ENCODE measurements around the gene ASAH2B. TPM values are rescaled to one million over a fixed set of nuclear protein-coding genes. Genes with fewer than 3 reads are reported as not detected.

Gene ASAH2B
- total RNA-seq, 2 experiments from 2014 or later = 1.4 to 1.6 TPM

DNA sequence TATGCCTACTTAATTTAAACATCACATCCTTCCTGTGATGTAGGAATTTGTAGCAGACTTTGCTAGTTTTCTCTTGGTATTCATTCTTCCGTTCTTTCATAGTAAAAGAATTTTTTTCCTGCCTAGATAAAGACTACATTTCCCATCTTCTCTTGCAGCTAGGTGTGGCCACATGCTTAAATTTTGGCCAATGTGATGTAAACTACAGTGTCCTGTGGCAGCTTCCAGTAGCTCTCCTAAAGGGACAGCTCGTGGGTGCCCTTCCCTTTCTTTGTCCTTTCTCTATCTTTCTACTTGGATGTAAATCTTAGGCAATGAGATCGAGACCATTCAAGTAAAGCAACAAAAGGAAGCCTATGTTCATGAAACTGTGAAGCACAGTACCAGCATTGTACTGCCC lies 58.6 kb downstream of the ASAH2B start:
- Histone ChIP-seq H3K27ac (ENCODE audit: low read depth in 1 of 2, low read length in 2 of 2) (no peak overlapping the region), H3K4me3 (ENCODE audit: low read length) (no peak overlapping the region), H3K27me3 (ENCODE audit: control insufficient read depth in 1 of 2, insufficient read depth in 2 of 2, low read length in 2 of 2) (peaks cover 2 to 8% of the 10 kb centered on the region in 2 experiments), H3K36me3 (ENCODE audit: insufficient read depth, low read length) (no peaks in the 10 kb centered on the region), H3K4me1 (ENCODE audit: insufficient read depth, low read length) (no peaks in the 10 kb centered on the region), H3K9me3 (ENCODE audit: control insufficient read depth in 1 of 2, insufficient read depth in 1 of 2, low read length in 2 of 2) (no peaks in the 10 kb centered on the region)
- Mint-ChIP-seq H3K27me3 (peaks cover 21% of the 10 kb centered on the region), H3K27ac (no peak overlapping the region), H3K36me3 (ENCODE audit: low read depth) (no peaks in the 10 kb centered on the region), H3K4me3 (no peak overlapping the region), H3K9me3 (peaks cover 2% of the 10 kb centered on the region), H3K4me1 (ENCODE audit: low read depth) (no peaks in the 10 kb centered on the region)
- intact Hi-C loops (cut with DNase I, micrococcal nuclease) = no loop called here
- ChIA-PET CTCF (no interaction called here), POLR2A (no interaction called here)
- DNase-seq (no peak), ATAC-seq (ENCODE audit: poor library complexity) (no peak)
- TF ChIP-seq, protein P1, sequence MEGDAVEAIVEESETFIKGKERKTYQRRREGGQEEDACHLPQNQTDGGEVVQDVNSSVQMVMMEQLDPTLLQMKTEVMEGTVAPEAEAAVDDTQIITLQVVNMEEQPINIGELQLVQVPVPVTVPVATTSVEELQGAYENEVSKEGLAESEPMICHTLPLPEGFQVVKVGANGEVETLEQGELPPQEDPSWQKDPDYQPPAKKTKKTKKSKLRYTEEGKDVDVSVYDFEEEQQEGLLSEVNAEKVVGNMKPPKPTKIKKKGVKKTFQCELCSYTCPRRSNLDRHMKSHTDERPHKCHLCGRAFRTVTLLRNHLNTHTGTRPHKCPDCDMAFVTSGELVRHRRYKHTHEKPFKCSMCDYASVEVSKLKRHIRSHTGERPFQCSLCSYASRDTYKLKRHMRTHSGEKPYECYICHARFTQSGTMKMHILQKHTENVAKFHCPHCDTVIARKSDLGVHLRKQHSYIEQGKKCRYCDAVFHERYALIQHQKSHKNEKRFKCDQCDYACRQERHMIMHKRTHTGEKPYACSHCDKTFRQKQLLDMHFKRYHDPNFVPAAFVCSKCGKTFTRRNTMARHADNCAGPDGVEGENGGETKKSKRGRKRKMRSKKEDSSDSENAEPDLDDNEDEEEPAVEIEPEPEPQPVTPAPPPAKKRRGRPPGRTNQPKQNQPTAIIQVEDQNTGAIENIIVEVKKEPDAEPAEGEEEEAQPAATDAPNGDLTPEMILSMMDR (IDR thresholded peaks at IDR 0.05) = no peak

DNA sequence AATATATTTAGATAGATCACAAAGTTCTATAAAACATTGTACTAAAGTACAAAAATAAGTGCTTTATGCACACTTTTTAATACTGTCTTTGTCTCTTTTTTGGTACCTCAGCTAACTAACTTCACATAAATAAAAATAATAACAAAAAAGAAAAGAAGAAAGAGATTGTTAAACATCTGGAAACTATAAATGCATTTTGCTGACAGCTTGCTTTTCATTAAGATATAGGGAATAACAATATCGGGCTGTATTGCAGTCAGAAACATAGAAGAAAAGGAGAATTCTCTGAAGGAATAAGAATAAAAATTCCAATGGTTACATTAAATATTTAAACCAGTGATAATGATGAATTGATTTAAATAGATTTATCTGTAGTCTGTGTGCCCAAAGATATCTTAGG lies 59.9 kb downstream of the ASAH2B start:
- H3K4me3 Mint-ChIP-seq = no peak overlapping the region
- ATAC-seq (ENCODE audit: poor library complexity) = no peak
- Histone ChIP-seq H3K4me1 (ENCODE audit: insufficient read depth, low read length) (no peaks in the 10 kb centered on the region), H3K36me3 (ENCODE audit: insufficient read depth, low read length) (no peaks in the 10 kb centered on the region), H3K27me3 (ENCODE audit: control insufficient read depth in 1 of 2, insufficient read depth in 2 of 2, low read length in 2 of 2) (peaks cover 2 to 8% of the 10 kb centered on the region in 2 experiments), H3K4me3 (ENCODE audit: low read length) (no peak overlapping the region), H3K9me3 (ENCODE audit: control insufficient read depth in 1 of 2, insufficient read depth in 1 of 2, low read length in 2 of 2) (no peaks in the 10 kb centered on the region), H3K27ac (ENCODE audit: low read depth in 1 of 2, low read length in 2 of 2) (no peak overlapping the region)
- DNase-seq = no peak
- ChIA-PET POLR2A (no interaction called here), CTCF (interaction anchor here (0.5 kb wide), 1 partner anchor 738 kb away, joined by 3 read pairs; no protein-coding TSS in a partner anchor)
- peaks cover 2% of the 10 kb centered on the region for H3K9me3 Mint-ChIP-seq
- H3K27me3 Mint-ChIP-seq = peaks cover 21% of the 10 kb centered on the region
- no peaks in the 10 kb centered on the region for H3K36me3 Mint-ChIP-seq (ENCODE audit: low read depth)
- TF ChIP-seq, protein P1 (IDR thresholded peaks at IDR 0.05) = no peak
- intact Hi-C loops (cut with DNase I, micrococcal nuclease) = no loop called here
- H3K4me1 Mint-ChIP-seq (ENCODE audit: low read depth) = no peaks in the 10 kb centered on the region
- no peak overlapping the region for H3K27ac Mint-ChIP-seq

DNA sequence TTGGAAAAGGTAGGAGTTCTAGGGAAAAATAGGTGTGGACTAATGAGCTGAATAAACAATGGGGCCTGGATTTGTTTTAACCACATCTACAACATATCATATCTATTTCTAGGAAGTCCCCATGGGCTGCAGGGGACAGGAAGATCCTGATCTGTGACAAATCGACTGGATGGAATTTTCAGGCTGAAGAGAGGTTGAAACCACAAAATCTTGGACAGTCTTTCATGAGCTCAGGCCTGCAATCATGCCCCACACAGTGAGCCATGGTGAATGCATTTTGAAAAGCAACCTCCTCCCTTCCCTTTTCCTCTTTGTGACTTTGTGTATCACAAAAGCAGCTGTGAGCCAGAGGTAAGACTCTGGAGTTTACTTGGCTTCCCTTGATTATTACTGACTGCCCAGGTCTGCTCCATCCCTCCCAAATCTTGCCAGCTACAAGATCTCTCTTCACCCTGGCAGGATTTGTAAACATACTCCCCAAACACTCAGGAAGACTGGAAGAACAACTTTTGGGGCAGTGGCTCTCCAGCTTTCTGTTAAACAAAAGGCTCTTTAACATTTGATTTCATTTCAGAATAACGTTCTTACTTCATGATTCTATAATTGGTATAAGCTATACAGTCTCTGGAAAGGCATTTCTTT lies 66.4 kb downstream of the ASAH2B start:
- ATAC-seq (ENCODE audit: poor library complexity) (no peak), DNase-seq (no peak)
- ChIA-PET POLR2A (no interaction called here), CTCF (no interaction called here)
- Mint-ChIP-seq H3K9me3 (no peaks in the 10 kb centered on the region), H3K27ac (no peak overlapping the region), H3K36me3 (ENCODE audit: low read depth) (no peaks in the 10 kb centered on the region), H3K4me3 (no peak overlapping the region), H3K27me3 (peaks cover 3% of the 10 kb centered on the region), H3K4me1 (ENCODE audit: low read depth) (no peaks in the 10 kb centered on the region)
- TF ChIP-seq, protein P1 (IDR thresholded peaks at IDR 0.05) = no peak
- Histone ChIP-seq H3K27ac (ENCODE audit: low read depth in 1 of 2, low read length in 2 of 2) (no peak overlapping the region), H3K4me3 (ENCODE audit: low read length) (no peak overlapping the region), H3K27me3 (ENCODE audit: control insufficient read depth in 1 of 2, insufficient read depth in 2 of 2, low read length in 2 of 2) (peaks cover 0 to 3% of the 10 kb centered on the region in 2 experiments), H3K4me1 (ENCODE audit: insufficient read depth, low read length) (no peaks in the 10 kb centered on the region), H3K9me3 (ENCODE audit: control insufficient read depth in 1 of 2, insufficient read depth in 1 of 2, low read length in 2 of 2) (no peaks in the 10 kb centered on the region), H3K36me3 (ENCODE audit: insufficient read depth, low read length) (no peaks in the 10 kb centered on the region)
- intact Hi-C loops (cut with DNase I, micrococcal nuclease) = no loop called here

Measured in CD4-positive, alpha-beta T cell (primary cell).